Panc1 (cell line): Measurements from ENCODE around the gene KRT83.

Experiments used
- CTCF ChIP-seq: fragments of 450-650 bp; IDR thresholded peaks from 2 replicates; pipeline ENCODE4 v1.5.1; 2017; ENCODE audit warnings: mild to moderate bottlenecking
- POLR2AphosphoS5 ChIP-seq: IDR thresholded peaks from 2 replicates; pipeline ENCODE4 v1.6.1; 2012; ENCODE audit warnings: mild to moderate bottlenecking, low read depth, low read length, moderate library complexity
- SIN3A ChIP-seq: IDR thresholded peaks from 2 replicates; pipeline ENCODE4 v1.6.1; 2012; ENCODE audit warnings: low read depth, mild to moderate bottlenecking, low read length, moderate library complexity, borderline replicate concordance; ENCODE audit not compliant: insufficient read depth
- TCF7L2 ChIP-seq: IDR thresholded peaks from 2 replicates; pipeline ENCODE4 v1.6.1; 2011; ENCODE audit warnings: mild to moderate bottlenecking, low read depth, low read length, inconsistent platforms
- TF ChIP-seq, protein P1 (sequence below), 2 experiments: IDR thresholded peaks; 2 replicates each; pipeline ENCODE4 v1.6.1; 2011 to 2012; ENCODE audit warnings: low read depth in 2 of 2, control low read depth in 1 of 2, low read length in 1 of 2, mild to moderate bottlenecking in 1 of 2, moderate library complexity in 1 of 2; ENCODE audit not compliant: insufficient read depth in 1 of 2

- TF ChIP-seq CTCF (no peak), POLR2AphosphoS5 (no peak), TCF7L2 (no peak), SIN3A (no peak)
- TF ChIP-seq, protein P1, sequence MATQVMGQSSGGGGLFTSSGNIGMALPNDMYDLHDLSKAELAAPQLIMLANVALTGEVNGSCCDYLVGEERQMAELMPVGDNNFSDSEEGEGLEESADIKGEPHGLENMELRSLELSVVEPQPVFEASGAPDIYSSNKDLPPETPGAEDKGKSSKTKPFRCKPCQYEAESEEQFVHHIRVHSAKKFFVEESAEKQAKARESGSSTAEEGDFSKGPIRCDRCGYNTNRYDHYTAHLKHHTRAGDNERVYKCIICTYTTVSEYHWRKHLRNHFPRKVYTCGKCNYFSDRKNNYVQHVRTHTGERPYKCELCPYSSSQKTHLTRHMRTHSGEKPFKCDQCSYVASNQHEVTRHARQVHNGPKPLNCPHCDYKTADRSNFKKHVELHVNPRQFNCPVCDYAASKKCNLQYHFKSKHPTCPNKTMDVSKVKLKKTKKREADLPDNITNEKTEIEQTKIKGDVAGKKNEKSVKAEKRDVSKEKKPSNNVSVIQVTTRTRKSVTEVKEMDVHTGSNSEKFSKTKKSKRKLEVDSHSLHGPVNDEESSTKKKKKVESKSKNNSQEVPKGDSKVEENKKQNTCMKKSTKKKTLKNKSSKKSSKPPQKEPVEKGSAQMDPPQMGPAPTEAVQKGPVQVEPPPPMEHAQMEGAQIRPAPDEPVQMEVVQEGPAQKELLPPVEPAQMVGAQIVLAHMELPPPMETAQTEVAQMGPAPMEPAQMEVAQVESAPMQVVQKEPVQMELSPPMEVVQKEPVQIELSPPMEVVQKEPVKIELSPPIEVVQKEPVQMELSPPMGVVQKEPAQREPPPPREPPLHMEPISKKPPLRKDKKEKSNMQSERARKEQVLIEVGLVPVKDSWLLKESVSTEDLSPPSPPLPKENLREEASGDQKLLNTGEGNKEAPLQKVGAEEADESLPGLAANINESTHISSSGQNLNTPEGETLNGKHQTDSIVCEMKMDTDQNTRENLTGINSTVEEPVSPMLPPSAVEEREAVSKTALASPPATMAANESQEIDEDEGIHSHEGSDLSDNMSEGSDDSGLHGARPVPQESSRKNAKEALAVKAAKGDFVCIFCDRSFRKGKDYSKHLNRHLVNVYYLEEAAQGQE (IDR thresholded peaks at IDR 0.05; ENCODE audit: insufficient read depth in 1 of 2, low read depth in 2 of 2, low read length in 1 of 2): no peak
These were observed 2.4 kb upstream of the KRT83 start for GRCh38 chr12:52323416-52324152.
